Loucy (cell line): ENCODE measurements around the gene NFATC1.

ENCODE experiments used
- H2AFZ ChIP-seq: fragments of 200-600 bp; sonication (generic); 2 replicates; pipeline ENCODE4 v1.6.0; 2016; ENCODE audit warnings: antibody characterized with exemption, mild to moderate bottlenecking, low read length, moderate library complexity
- H3F3A ChIP-seq: fragments of 200-600 bp; 2 replicates; pipeline ENCODE4 v1.6.0; 2016; ENCODE audit warnings: antibody characterized with exemption, low read depth, mild to moderate bottlenecking
- H3K27me3 ChIP-seq: fragments of 200-600 bp; sonication (generic); 2 replicates; pipeline ENCODE4 v1.6.1; 2014; ENCODE audit warnings: low read length, mild to moderate bottlenecking; ENCODE audit not compliant: insufficient read depth, poor library complexity, severe bottlenecking
- H3K36me3 ChIP-seq: fragments of 200-600 bp; sonication (generic); 2 replicates; pipeline ENCODE4 v1.6.1; 2016; ENCODE audit warnings: low read length; ENCODE audit not compliant: insufficient read depth
- H3K4me1 ChIP-seq: fragments of 200-600 bp; sonication (generic); 2 replicates; pipeline ENCODE4 v1.5.1; 2014; ENCODE audit warnings: low read length, mild to moderate bottlenecking; ENCODE audit not compliant: insufficient read depth, poor library complexity, severe bottlenecking
- H3K4me2 ChIP-seq: fragments of 200-600 bp; sonication (generic); 2 replicates; pipeline ENCODE4 v1.6.0; 2014; ENCODE audit warnings: antibody characterized with exemption, low read length, low read depth, mild to moderate bottlenecking; ENCODE audit not compliant: poor library complexity, severe bottlenecking
- H3K4me3 ChIP-seq: fragments of 200-600 bp; sonication (generic); 2 replicates; pipeline ENCODE4 v1.5.1; 2014; ENCODE audit warnings: low read length, mild to moderate bottlenecking, mixed read lengths; ENCODE audit not compliant: poor library complexity, severe bottlenecking
- H3K79me2 ChIP-seq: fragments of 200-600 bp; sonication (generic); 2 replicates; pipeline ENCODE4 v1.6.1; 2014; ENCODE audit warnings: low read length; ENCODE audit not compliant: insufficient read depth
- H3K9ac ChIP-seq: fragments of 200-600 bp; sonication (generic); 2 replicates; pipeline ENCODE4 v1.6.0; 2014; ENCODE audit warnings: mild to moderate bottlenecking, low read depth, low read length, moderate library complexity; ENCODE audit not compliant: poor library complexity, severe bottlenecking
- H3K9me2 ChIP-seq: fragments of 200-600 bp; sonication (generic); replicated peaks from 2 replicates; pipeline ENCODE4 v1.6.1; 2016; ENCODE audit warnings: low read depth, low read length, mixed read lengths
- H3K9me3 ChIP-seq: fragments of 200-600 bp; sonication (generic); 2 replicates; pipeline ENCODE4 v1.6.1; 2014; ENCODE audit warnings: mild to moderate bottlenecking, antibody characterized with exemption, low read length, low read depth; ENCODE audit not compliant: insufficient read depth
- H4K20me1 ChIP-seq: fragments of 200-600 bp; sonication (generic); 2 replicates; pipeline ENCODE4 v1.6.0; 2014; ENCODE audit warnings: antibody characterized with exemption, low read length, mild to moderate bottlenecking; ENCODE audit not compliant: insufficient read depth, poor library complexity, severe bottlenecking
- CTCF ChIP-seq: fragments of 200-600 bp; sonication (generic); conservative IDR thresholded peaks from 2 replicates; pipeline ENCODE4 v1.5.1; 2014; ENCODE audit warnings: mild to moderate bottlenecking, antibody characterized with exemption, low read length
- EZH2phosphoT487 ChIP-seq: fragments of 200-600 bp; IDR thresholded peaks from 2 replicates; pipeline ENCODE4 v1.6.1; 2018; ENCODE audit warnings: antibody characterized with exemption, mild to moderate bottlenecking, moderate library complexity, borderline replicate concordance

NFATC1 gene

GRCh38 chr18:79518028-79518682 lies 122.4 kb downstream of the NFATC1 start:
- no peaks in the 10 kb centered on the region for H3K36me3 ChIP-seq
- H4K20me1 ChIP-seq = no peaks in the 10 kb centered on the region
- peaks cover 30% of the 10 kb centered on the region for H3K4me1 ChIP-seq
- no peak overlapping the region for H2AFZ ChIP-seq
- H3F3A ChIP-seq = 0 out of 2 replicates have a peak, but pooled peaks cover 3% of the 10 kb centered on the region
- TF ChIP-seq EZH2phosphoT487 (no peak), CTCF (no peak)
- H3K4me3 ChIP-seq = no peak overlapping the region
- no peak overlapping the region for H3K4me2 ChIP-seq
- no peaks in the 10 kb centered on the region for H3K27me3 ChIP-seq
- H3K79me2 ChIP-seq = no peaks in the 10 kb centered on the region
- no peaks in the 10 kb centered on the region for H3K9me3 ChIP-seq
- no peak overlapping the region for H3K9ac ChIP-seq
- no peaks in the 10 kb centered on the region for H3K9me2 ChIP-seq

- no peaks in the 10 kb centered on the region for H4K20me1 ChIP-seq
- TF ChIP-seq EZH2phosphoT487 (no peak), CTCF (no peak)
- no peak overlapping the region for H3K9ac ChIP-seq
- H3K4me3 ChIP-seq = no peak overlapping the region
- no peaks in the 10 kb centered on the region for H3K9me3 ChIP-seq
- no peaks in the 10 kb centered on the region for H3K79me2 ChIP-seq
- H3F3A ChIP-seq = peaks cover 8% of the 10 kb centered on the region; the same call in 1 of the 2 replicates
- H3K4me2 ChIP-seq = no peak overlapping the region
- no peaks in the 10 kb centered on the region for H3K27me3 ChIP-seq
- no peaks in the 10 kb centered on the region for H3K36me3 ChIP-seq
- H2AFZ ChIP-seq = no peak overlapping the region
- H3K4me1 ChIP-seq = peaks cover 35% of the 10 kb centered on the region
- H3K9me2 ChIP-seq = no peaks in the 10 kb centered on the region
These were observed 123.0 kb downstream of the NFATC1 start for GRCh38 chr18:79518683-79519128.

- Histone ChIP-seq H3K4me2 (no peak overlapping the region), H2AFZ (no peak overlapping the region), H3F3A (peaks cover 8% of the 10 kb centered on the region; the same call in 1 of the 2 replicates), H3K4me3 (no peak overlapping the region), H3K36me3 (no peaks in the 10 kb centered on the region), H4K20me1 (no peaks in the 10 kb centered on the region), H3K9me2 (no peaks in the 10 kb centered on the region), H3K27me3 (no peaks in the 10 kb centered on the region), H3K9ac (no peak overlapping the region), H3K4me1 (peaks cover 46% of the 10 kb centered on the region), H3K9me3 (no peaks in the 10 kb centered on the region), H3K79me2 (no peaks in the 10 kb centered on the region)
- TF ChIP-seq CTCF (no peak), EZH2phosphoT487 (no peak)
These were observed 124.2 kb downstream of the NFATC1 start for GRCh38 chr18:79519751-79520477.
